Measurements from ENCODE around the gene CORO2A. TPM values are rescaled to one million over a fixed set of nuclear protein-coding genes. Genes with fewer than 3 reads are reported as not detected.

The CORO2A gene
- polyA plus RNA-seq, 1 experiment, result 1.4 TPM

- no peaks in the 10 kb centered on the region for H3K27me3 ChIP-seq (ENCODE audit: control insufficient read depth, insufficient read depth, low read length)
- H3K4me3 ChIP-seq (ENCODE audit: low read depth, low read length), result no peak overlapping the region
- DNase-seq (ENCODE audit: low read depth, low spot score), result peak; percentile 26
- H3K9me3 ChIP-seq (ENCODE audit: control insufficient read depth, insufficient read depth, low read length), result no peaks in the 10 kb centered on the region
- TF ChIP-seq, protein P1, sequence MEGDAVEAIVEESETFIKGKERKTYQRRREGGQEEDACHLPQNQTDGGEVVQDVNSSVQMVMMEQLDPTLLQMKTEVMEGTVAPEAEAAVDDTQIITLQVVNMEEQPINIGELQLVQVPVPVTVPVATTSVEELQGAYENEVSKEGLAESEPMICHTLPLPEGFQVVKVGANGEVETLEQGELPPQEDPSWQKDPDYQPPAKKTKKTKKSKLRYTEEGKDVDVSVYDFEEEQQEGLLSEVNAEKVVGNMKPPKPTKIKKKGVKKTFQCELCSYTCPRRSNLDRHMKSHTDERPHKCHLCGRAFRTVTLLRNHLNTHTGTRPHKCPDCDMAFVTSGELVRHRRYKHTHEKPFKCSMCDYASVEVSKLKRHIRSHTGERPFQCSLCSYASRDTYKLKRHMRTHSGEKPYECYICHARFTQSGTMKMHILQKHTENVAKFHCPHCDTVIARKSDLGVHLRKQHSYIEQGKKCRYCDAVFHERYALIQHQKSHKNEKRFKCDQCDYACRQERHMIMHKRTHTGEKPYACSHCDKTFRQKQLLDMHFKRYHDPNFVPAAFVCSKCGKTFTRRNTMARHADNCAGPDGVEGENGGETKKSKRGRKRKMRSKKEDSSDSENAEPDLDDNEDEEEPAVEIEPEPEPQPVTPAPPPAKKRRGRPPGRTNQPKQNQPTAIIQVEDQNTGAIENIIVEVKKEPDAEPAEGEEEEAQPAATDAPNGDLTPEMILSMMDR (IDR thresholded peaks at IDR 0.05; ENCODE audit: low read depth, low read length), result no peak
- ChIA-PET POLR2A (no interaction called here), CTCF (interaction anchor here (0.7 to 2.3 kb wide), 5 partner anchors 10 to 950 kb away, joined by 3 to 12 read pairs (median 3); no protein-coding TSS in a partner anchor)
- H3K27ac ChIP-seq (ENCODE audit: low read depth, low read length), result no peak overlapping the region
These were observed 117.1 kb downstream of the CORO2A start for GRCh38 chr9:98075332-98075805.

DNA sequence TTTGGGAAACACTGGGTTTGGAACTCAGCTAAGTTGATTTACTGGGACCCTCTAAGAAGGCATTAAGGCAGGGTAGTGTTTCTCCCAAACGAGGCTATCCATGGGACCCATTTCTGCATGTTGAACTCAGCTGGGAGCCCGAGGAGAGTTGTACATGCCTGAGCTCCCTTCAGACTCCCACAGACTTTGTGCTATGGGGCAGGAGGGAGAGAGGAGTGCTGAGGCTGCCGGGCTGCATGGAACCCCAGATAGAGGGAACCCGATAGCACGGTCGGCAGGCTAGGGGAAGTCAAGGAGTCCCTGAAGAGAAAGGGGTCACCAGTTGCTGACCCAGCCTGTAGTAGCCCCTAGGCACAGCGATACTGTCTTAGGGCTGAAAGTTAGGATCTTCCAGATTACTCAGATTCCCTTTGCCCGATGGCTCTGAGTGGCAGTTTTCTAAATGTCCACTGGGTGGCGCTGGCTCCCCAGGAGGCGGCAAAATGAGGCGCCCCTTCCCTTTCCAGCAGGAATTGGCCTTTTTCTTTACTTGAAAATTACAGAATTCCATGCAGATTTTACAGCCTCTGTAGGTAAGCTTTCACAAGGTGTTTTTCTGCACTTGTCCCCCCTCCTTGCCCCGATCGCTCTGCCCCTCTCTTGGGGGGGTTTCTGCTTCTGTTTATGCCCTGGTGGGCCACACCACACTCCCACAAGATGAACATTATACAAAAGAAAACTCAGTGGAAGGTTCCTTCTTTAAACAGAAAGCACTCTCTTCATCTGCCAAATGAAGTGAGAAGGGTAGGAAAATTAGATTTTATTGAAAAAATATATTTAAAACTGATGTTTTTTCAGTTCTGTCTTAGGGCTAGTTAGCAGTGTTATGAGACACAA is 118.1 kb downstream of the CORO2A start:
- POLR2A ChIA-PET, result no interaction called here
- no peak overlapping the region for H3K27ac ChIP-seq (ENCODE audit: low read depth, low read length)
- CTCF ChIA-PET, result interaction anchor here (0.6 to 2.4 kb wide), 27 partner anchors 8 to 720 kb away, joined by 3 to 24 read pairs (median 4); partner anchors contain the start of genes TBC1D2 and TRIM14
- no peaks in the 10 kb centered on the region for H3K9me3 ChIP-seq (ENCODE audit: control insufficient read depth, insufficient read depth, low read length)
- TF ChIP-seq, protein P1 (IDR thresholded peaks at IDR 0.05; ENCODE audit: low read depth, low read length), result peak; percentile 96
- no peak overlapping the region for H3K4me3 ChIP-seq (ENCODE audit: low read depth, low read length)
- DNase-seq (ENCODE audit: low read depth, low spot score), result no peak
- no peaks in the 10 kb centered on the region for H3K27me3 ChIP-seq (ENCODE audit: control insufficient read depth, insufficient read depth, low read length)

DNA sequence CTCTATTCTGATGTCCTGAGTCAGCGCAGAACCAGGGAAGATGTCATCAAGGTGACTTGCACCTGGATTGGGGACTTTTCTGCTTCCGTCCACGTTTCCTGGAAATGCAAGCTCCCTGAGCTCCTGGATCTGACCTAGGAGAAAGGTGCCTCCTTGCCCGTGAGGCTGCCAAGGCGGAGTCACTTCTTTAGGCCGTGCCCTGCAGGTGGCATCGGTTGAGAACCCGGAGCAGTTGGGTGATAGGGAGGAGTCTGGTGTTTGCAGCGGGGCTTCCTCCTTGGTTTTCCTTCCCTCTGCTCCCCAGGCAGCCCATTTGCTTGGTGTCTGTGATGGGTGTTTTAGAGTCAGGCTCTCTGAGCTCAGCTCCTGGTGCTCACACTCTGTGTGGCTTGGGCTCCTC is 120.7 kb downstream of the CORO2A start:
- POLR2A ChIA-PET, result no interaction called here
- Histone ChIP-seq H3K27ac (ENCODE audit: low read depth, low read length) (no peak overlapping the region), H3K9me3 (ENCODE audit: control insufficient read depth, insufficient read depth, low read length) (no peaks in the 10 kb centered on the region), H3K27me3 (ENCODE audit: control insufficient read depth, insufficient read depth, low read length) (no peaks in the 10 kb centered on the region), H3K4me3 (ENCODE audit: low read depth, low read length) (no peak overlapping the region)
- no peak for DNase-seq (ENCODE audit: low read depth, low spot score)
- CTCF ChIA-PET, result interaction anchor here (1.0 to 1.4 kb wide), 3 partner anchors 14 to 149 kb away, joined by 3 read pairs; no protein-coding TSS in a partner anchor
- TF ChIP-seq, protein P1 (IDR thresholded peaks at IDR 0.05; ENCODE audit: low read depth, low read length), result no peak

Small RNA genes lying within 50 kb of the gene (small RNA-seq; reads per million reads assigned to genes)
- 1.6 reads per million for gene MIR6854 (ENCODE audit: insufficient read length, low read depth)
- not detected for gene RF00017 (ENCODE audit: insufficient read length, low read depth)

Other genes starting within 250 kb of the CORO2A start
- 53.3 and 59.0 TPM in 2 replicates for gene ANP32B, start 209.3 kb downstream of the CORO2A start, polyA plus RNA-seq (2011; rRNA removed)
- gene NANS, start 135.9 kb downstream of the CORO2A start, polyA plus RNA-seq (2011; rRNA removed), result 111 and 122 TPM in 2 replicates
- gene TRIM14, start 73.4 kb downstream of the CORO2A start, polyA plus RNA-seq (2011; rRNA removed), result 8.3 and 8.5 TPM in 2 replicates
- gene TBC1D2, start 63.0 kb upstream of the CORO2A start, polyA plus RNA-seq (2011; rRNA removed), result 17.2 and 21.9 TPM in 2 replicates

Measured in AG04450 (cell line).